H1 (cell line): ENCODE results near the gene PRDM15.

Source experiments
- ASH2L ChIP-seq: fragments of 200-600, 300-600 bp; sonication (generic); IDR thresholded peaks from one replicate; pipeline ENCODE4 v1.7.1; 2017; ENCODE audit warnings: low read length
- ATF2 ChIP-seq: IDR thresholded peaks from 2 replicates; pipeline ENCODE4 v1.6.1; 2012; ENCODE audit warnings: low read length, inconsistent platforms
- CEBPB ChIP-seq: IDR thresholded peaks from 2 replicates; pipeline ENCODE4 v1.6.1; 2012; ENCODE audit warnings: low read depth, low read length
- CTCF ChIP-seq, 3 experiments: IDR thresholded peaks; 1 replicate in 2 of 3; 2 replicates in 1 of 3; pipeline versions ENCODE4 v1.5.1 to v1.6.1; 2011; ENCODE audit warnings: low read length in 3 of 3, mild to moderate bottlenecking in 3 of 3, inconsistent platforms in 2 of 3, low read depth in 1 of 3, moderate library complexity in 1 of 3; ENCODE audit not compliant: insufficient read depth in 1 of 3; ENCODE audit errors: control extremely low read depth in 1 of 3
- E2F6 ChIP-seq: IDR thresholded peaks from 2 replicates; pipeline ENCODE4 v1.6.1; 2012; ENCODE audit warnings: inconsistent platforms
- FOSL1 ChIP-seq: IDR thresholded peaks from 2 replicates; pipeline ENCODE4 v1.6.1; 2011; ENCODE audit warnings: mild to moderate bottlenecking, low read depth, low read length, moderate library complexity; ENCODE audit not compliant: insufficient read depth
- GTF2F1 ChIP-seq: IDR thresholded peaks from 2 replicates; pipeline ENCODE4 v1.6.1; 2012; ENCODE audit warnings: low read depth, low read length, improper control_type of control experiment, borderline replicate concordance
- POLR2A ChIP-seq, 2 experiments: IDR thresholded peaks; 1 replicate in 1 of 2; 2 replicates in 1 of 2; pipeline ENCODE4 v1.6.1; 2011; ENCODE audit warnings: low read depth in 2 of 2, low read length in 2 of 2, mild to moderate bottlenecking in 2 of 2; ENCODE audit errors: control extremely low read depth in 1 of 2
- POLR2AphosphoS5 ChIP-seq: IDR thresholded peaks from 2 replicates; pipeline ENCODE4 v1.6.1; 2011; ENCODE audit warnings: low read depth, low read length
- SP1 ChIP-seq: IDR thresholded peaks from 2 replicates; pipeline ENCODE4 v1.6.1; 2011; ENCODE audit warnings: low read depth, low read length

GRCh38 chr21:41834252-41834925 is 44.8 kb downstream of the PRDM15 start:
- no peak for TF ChIP-seq FOSL1
- no peak for TF ChIP-seq E2F6
- no peak for TF ChIP-seq POLR2AphosphoS5
- TF ChIP-seq GTF2F1, result no peak
- TF ChIP-seq ASH2L, result no peak
- no peak for TF ChIP-seq CTCF (IDR thresholded peaks at IDR 0.05; ENCODE audit: control extremely low read depth in 1 of 3, insufficient read depth in 1 of 3, low read depth in 1 of 3, low read length in 3 of 3)
- no peak for TF ChIP-seq CEBPB
- no peak for TF ChIP-seq ATF2
- no peak for TF ChIP-seq SP1
- no peak for TF ChIP-seq POLR2A (IDR thresholded peaks at IDR 0.05; ENCODE audit: control extremely low read depth in 1 of 2, low read depth in 2 of 2, low read length in 2 of 2)
